GM18505 (cell line): ENCODE measurements around the gene CABP4.

ENCODE experiments used
- ATAC-seq: cut with Tn5 transposase; IDR thresholded peaks from one replicate; pipeline ENCODE4 v1.9.1; 2021; ENCODE audit not compliant: unreplicated experiment
- POLR2A ChIP-seq: IDR thresholded peaks from 4 replicates; pipeline ENCODE4 v1.6.1; 2011; ENCODE audit warnings: borderline replicate concordance; ENCODE audit not compliant: insufficient read depth, insufficient read length; ENCODE audit errors: extremely low read depth

Gene CABP4

DNA sequence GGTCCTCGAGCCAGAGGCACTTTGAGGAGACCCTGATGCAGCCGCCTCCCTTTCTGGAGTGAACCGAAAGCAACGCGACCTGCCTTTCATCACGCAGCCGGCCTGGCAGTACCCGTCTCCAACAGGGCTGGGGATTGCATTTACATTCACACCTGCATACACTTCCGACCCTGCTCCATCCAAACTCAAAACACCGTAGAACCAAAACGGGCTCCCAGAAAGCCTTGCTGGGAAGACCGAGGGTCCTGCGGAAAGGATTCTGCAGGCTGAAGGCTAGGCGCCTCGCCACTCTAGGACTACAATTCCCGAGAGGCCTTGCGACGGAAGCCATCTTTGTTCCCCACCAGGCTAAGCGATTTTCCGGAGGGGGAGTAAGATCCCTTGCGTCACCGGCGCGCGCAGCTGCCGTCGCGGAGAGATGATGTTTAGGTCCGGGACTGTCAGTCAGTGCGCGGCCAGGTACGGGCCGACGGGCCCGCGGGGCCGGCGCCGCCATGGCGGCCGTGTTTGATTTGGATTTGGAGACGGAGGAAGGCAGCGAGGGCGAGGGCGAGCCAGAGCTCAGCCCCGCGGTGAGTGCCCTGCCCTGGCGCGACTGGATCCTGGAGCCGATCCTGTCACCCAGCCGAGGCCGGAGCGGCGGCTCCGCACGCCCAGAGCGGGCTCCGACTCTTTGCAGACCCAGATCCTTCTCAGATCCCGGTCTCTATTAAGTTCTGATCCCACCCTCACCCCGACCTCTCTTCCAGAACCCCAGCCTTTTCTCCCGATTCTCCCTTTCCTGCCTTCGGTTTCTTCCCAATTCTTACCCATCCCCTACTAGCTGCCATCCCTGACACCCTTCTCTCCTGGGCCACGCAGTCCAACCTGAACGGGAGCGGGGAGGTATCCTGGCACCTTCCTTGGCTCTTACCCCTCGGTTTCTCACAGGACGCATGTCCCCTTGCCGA, 26.8 kb upstream of the CABP4 start, which contains the start of gene RPS6KB2:
Gene RPS6KB2 (plus strand): TSS at position 443 of the 950 bp plus-strand sequence. CDS start 52 bp downstream, at position 495.
- peak; percentile 81 for ATAC-seq
- peak; percentile 90 for TF ChIP-seq POLR2A

DNA sequence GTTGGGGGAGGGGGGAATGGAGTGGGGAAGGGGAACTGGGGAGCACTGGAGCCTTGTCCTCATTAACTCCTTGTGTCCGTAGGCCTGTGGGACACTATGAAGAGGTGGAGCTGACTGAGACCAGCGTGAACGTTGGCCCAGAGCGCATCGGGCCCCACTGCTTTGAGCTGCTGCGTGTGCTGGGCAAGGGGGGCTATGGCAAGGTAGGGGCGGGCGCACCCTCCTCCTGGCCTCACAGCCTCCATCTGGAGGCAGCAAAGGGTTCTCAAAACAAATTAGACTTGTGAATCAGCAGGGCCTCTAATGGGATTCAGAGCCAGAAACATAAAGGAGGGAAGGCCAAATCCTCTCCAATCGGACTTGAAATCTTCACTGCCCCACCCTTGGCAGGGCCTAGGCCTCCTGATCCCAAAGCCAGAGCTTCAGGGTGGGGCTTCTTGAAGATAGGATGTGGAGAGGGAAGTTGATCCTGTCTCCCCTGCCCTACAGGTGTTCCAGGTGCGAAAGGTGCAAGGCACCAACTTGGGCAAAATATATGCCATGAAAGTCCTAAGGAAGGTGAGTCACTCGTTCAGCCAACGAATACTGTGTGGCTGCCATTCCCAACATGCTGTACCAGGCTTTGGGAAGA, 26.0 kb upstream of the CABP4 start:
- no peak for TF ChIP-seq POLR2A
- no peak for ATAC-seq

DNA sequence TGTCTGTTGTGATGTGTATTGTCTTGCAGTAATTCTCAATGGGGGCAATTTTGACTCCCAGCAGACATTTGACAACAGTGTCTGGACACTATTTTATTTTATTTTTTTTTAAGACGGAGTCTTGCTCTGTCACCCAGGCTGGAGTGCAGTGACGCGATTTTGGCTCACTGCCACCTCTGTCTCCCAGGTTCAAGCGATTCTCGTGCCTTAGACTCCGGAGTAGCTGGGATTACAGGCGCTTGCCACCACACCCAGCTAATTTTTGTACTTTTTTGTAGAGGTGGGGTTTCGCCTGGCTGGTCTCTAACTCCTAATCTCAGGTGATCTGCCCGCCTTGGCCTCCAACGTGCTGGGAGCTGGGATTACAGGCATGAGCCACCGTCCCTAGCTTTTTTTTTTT, 25.4 kb upstream of the CABP4 start:
- no peak for ATAC-seq
- no peak for TF ChIP-seq POLR2A

DNA sequence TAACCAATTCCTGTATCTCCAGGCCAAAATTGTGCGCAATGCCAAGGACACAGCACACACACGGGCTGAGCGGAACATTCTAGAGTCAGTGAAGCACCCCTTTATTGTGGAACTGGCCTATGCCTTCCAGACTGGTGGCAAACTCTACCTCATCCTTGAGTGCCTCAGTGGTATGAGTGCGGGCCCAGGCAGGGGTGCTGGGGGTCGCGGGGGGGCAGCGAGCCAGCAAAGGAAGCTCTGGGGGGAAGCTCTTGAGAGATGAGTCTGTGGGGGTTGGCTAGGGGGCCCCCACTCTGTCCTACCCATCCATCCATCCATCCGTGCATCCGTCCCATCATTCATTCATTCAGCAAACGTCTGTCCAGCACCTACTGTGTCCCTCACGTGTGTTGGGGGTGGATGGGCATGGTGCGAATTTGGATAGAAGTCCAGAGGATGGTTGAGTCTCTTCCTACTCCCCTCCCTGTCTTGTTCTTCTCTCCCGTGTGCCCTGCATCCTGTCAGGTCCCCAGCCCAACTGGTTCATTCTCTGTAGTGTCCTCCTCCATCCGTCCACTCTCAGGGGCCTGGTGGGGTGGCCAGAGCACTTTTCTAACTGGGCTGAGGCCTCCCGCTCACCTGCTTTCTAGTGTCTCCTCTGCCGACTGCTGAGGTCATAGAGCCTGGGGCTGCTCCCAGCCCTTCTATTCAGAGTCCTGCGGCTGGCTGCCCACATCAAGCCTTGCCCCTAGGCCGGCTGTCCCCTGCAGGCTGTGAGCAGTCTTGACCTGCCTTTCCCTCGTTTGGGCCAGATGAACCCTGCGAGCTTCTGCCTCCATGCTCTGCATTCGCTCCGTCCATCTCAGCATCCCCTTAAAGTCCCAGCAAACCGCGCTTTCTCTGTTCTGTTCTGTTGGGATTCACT, 23.6 kb upstream of the CABP4 start:
- ATAC-seq: no peak
- TF ChIP-seq POLR2A: no peak

DNA sequence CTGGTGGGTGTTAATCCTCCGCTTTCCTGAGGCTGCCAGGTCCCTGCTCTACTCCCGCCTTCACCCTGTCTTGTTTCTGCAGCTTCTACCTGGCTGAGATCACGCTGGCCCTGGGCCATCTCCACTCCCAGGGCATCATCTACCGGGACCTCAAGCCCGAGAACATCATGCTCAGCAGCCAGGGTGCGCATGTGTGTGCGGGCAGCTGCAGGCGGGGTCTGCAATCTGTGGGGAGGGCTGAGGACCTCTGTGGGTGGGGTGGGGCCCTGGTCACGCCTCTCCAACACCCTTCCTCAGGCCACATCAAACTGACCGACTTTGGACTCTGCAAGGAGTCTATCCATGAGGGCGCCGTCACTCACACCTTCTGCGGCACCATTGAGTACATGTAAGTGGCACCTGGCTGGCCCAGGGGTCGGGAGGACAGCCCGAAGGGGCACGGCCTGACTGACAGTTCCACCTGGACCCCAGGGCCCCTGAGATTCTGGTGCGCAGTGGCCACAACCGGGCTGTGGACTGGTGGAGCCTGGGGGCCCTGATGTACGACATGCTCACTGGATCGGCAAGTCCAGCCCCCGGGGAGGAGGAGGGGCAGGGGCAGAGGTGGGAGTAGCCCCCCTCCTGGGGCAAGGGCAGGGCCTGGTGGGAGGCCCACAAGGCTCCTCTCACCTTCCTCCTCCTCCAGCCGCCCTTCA, 22.4 kb upstream of the CABP4 start:
- TF ChIP-seq POLR2A: no peak
- ATAC-seq: no peak

DNA sequence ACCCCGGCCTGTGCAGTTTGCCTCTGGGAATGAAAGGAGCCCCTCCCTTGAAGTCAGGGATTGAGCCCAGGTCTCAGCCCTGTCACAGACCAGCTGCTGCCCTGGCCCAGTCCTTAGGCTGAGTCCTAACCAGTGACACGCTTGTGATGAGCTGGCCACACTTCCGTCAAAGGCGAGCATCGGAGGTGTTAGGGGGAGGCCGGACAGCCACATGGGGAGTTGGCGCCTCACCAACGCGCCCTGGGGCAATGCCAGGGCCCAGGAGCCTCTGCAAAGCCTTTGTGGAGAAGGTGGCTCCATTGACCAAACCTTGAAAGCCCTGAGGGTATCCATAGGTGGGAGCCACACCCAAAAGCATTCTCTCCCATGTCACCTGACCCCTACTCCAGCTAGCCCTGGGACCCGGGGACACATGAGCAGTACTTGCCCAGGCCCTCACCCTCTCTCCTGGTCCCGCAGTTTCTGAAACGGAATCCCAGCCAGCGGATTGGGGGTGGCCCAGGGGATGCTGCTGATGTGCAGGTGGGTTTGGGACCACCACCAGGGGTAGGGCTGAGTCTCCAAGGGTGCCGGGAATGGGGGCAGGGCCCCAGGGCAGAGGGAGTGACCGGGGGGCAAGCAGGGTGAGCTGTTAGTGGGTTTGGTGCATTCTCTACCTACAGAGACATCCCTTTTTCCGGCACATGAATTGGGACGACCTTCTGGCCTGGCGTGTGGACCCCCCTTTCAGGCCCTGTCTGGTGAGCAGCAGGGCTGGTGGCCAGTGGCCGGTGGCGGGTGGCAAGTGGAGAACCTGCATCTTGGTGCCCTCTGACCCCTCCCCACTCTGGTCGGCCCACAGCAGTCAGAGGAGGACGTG, 21.4 kb upstream of the CABP4 start:
- no peak for ATAC-seq
- no peak for TF ChIP-seq POLR2A

DNA sequence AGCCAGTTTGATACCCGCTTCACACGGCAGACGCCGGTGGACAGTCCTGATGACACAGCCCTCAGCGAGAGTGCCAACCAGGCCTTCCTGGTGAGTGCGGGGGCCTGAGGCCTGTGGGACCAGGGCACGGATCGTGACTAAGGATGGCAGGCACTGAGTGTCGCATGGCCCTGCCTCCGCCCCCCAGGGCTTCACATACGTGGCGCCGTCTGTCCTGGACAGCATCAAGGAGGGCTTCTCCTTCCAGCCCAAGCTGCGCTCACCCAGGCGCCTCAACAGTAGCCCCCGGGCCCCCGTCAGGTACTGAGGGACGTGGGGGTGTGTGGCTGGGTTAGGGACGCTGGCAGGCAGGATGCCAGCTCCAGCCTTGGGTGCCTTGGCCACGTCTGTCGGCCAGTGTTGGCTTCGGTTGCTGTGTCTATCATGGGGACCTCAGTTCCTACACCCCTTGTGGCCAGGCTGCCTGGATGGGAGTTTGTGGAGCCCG, 20.7 kb upstream of the CABP4 start:
- ATAC-seq: no peak

DNA sequence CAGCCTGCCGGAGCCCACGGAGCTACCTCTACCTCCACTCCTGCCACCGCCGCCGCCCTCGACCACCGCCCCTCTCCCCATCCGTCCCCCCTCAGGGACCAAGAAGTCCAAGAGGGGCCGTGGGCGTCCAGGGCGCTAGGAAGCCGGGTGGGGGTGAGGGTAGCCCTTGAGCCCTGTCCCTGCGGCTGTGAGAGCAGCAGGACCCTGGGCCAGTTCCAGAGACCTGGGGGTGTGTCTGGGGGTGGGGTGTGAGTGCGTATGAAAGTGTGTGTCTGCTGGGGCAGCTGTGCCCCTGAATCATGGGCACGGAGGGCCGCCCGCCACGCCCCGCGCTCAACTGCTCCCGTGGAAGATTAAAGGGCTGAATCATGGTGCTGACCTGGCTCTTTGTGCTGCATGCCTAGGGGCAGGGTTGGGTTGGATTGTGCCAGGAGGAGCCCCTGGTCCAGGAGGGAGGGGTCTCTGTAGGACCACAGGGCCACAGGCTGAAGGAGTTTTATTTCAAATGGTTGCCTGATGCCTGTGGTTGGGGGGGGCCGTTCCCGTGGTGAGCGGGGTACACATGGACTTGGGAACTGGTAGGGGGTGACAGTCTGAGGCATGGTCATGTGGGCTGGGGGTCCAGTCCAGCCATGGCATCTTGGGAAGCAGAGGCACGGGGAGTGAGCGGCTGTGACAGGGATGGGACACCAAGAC, 20.0 kb upstream of the CABP4 start:
- ATAC-seq: no peak
- no peak for TF ChIP-seq POLR2A

More for the DNA sequence above, 20.7 kb upstream of the CABP4 start:
- peak; percentile 77 for TF ChIP-seq POLR2A

DNA sequence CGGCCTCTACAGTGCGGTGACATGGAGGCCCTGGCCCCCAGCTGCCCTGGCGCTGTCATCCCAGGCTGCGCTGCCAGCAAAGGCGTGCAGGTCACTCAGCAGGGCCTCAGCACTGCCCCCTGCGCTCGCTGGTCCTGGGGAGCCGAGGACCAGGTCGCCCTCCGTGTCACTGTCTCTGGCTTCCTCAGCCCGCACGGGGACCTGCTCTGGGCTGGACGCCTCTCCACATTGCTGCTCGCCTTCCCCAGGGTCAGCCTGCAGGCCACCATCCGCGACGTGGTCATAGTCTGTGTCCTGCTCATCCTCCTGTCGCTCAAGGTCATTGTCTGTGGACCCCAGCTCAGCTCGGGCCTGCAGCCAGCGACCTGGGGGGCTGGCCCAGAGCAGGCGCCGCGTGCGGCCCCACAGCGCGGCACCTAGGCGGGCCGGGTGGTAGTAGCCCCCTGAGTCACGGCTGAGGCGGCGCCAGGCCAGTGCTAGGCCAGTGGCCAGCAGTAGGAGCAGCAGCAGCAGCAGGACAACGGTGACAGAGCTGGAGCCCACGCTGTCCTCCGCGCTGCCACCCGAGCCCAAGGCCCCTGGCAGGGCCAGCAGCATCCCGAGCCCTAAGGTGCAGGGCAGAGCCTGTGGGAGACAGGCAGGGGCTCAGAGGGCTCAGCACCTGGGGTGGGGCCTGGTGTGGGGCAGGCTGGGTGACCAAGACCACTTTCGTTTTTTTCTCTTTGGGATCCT, 19.3 kb upstream of the CABP4 start:
- no peak for ATAC-seq
- TF ChIP-seq POLR2A: peak; percentile 70

DNA sequence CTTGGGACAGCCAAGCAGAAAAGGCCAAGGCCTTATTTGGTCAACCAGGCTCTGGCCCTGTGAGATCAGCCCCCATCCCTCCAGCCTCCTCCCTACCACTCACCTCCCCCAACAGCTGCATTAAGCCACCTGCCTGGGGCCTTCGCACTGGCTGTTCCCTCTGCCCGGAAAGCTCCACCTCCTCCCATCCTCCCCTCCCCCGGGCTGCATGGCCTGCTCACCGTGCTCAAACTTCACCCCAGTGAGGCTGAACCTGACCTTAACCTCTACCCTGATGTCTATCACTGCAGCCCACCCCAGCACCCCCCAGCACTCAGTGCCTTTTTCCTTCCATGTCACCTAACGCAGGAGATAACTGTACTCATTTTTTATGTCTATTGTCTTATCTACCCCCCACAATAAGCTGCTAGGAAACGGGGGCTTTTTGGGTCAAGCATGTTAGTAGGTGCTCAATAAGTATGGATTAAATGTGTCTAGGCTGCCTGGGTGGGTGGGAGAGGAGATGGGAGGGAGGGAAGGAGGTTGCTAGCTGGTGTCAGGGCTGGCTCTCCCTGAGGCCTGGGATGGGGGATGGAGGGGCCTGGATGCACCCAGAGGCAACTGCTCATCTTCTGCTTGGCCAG, 18.6 kb upstream of the CABP4 start:
- TF ChIP-seq POLR2A: peak; percentile 46
- ATAC-seq: no peak
